CD8-positive, alpha-beta memory T cell (primary cell): Measurements from ENCODE around the gene MPPED2. TPM values are rescaled to one million over a fixed set of nuclear protein-coding genes. Genes with fewer than 3 reads are reported as not detected.

Experiments used
- CTCF ChIA-PET: fragments of 350-600 bp; sonication (Branson Sonifier 250); formaldehyde crosslinking; loops from one replicate; lab custom pipeline; 2021; ENCODE audit warnings: antibody characterized with exemption; lab: Charles Lee
- POLR2A ChIA-PET: fragments of 350-600 bp; sonication (Branson Sonifier 250); formaldehyde crosslinking; loops from one replicate; lab custom pipeline; 2021; ENCODE audit warnings: antibody characterized with exemption; lab: Charles Lee
- DNase-seq, 5 donors: peaks; one replicate each; pipeline versions ENCODE4 v3.0.0 to v3.0.0-alpha.2; 2020 to 2022; ENCODE audit warnings: mixed read lengths in 1 of 5
- H3K27ac ChIP-seq: one replicate; pipeline ENCODE4 v1.7.0; 2013; ENCODE audit warnings: low read depth, mild to moderate bottlenecking, low read length, moderate library complexity
- H3K27me3 ChIP-seq: 2 replicates; pipeline ENCODE4 v1.7.0; 2013; ENCODE audit warnings: low read length, mild to moderate bottlenecking; ENCODE audit not compliant: insufficient read depth, poor library complexity, severe bottlenecking
- H3K36me3 ChIP-seq: 2 replicates; pipeline ENCODE4 v1.7.0; 2013; ENCODE audit warnings: mild to moderate bottlenecking, low read length, moderate library complexity; ENCODE audit not compliant: insufficient read depth
- H3K4me1 ChIP-seq: 2 replicates; pipeline ENCODE4 v1.7.0; 2013; ENCODE audit warnings: mild to moderate bottlenecking, low read length, moderate library complexity; ENCODE audit not compliant: insufficient read depth
- H3K4me3 ChIP-seq: 2 replicates; pipeline ENCODE4 v1.7.0; 2013; ENCODE audit warnings: mild to moderate bottlenecking, low read length
- H3K9me3 ChIP-seq: 2 replicates; pipeline ENCODE4 v1.7.0; 2013; ENCODE audit warnings: mild to moderate bottlenecking, low read length
- H3K27ac Mint-ChIP-seq, 8 donors: one replicate each; pipeline ENCODE4 v1.8.0; 2020 to 2021; ENCODE audit warnings: mixed read lengths in 8 of 8, mild to moderate bottlenecking in 6 of 8, inconsistent platforms in 3 of 8, moderate library complexity in 3 of 8
- H3K27me3 Mint-ChIP-seq, 2 donors: one replicate each; pipeline ENCODE4 v1.8.0; 2020 to 2021; ENCODE audit warnings: mixed read lengths in 2 of 2, mild to moderate bottlenecking in 1 of 2, moderate library complexity in 1 of 2
- H3K36me3 Mint-ChIP-seq, 3 donors: one replicate each; pipeline ENCODE4 v1.8.0; 2020 to 2021; ENCODE audit warnings: mixed read lengths in 3 of 3, inconsistent platforms in 1 of 3, mild to moderate bottlenecking in 1 of 3
- H3K4me1 Mint-ChIP-seq, 3 donors: one replicate each; pipeline ENCODE4 v1.8.0; 2020 to 2021; ENCODE audit warnings: mixed read lengths in 3 of 3, inconsistent platforms in 1 of 3, mild to moderate bottlenecking in 1 of 3
- H3K4me3 Mint-ChIP-seq, 7 donors: one replicate each; pipeline ENCODE4 v1.8.0; 2020 to 2021; ENCODE audit warnings: mixed read lengths in 7 of 7, mild to moderate bottlenecking in 6 of 7, moderate library complexity in 4 of 7, inconsistent platforms in 2 of 7
- H3K9me3 Mint-ChIP-seq, 5 donors: one replicate each; pipeline ENCODE4 v1.8.0; 2020 to 2022; ENCODE audit warnings: mixed read lengths in 5 of 5, mild to moderate bottlenecking in 3 of 5, moderate library complexity in 2 of 5, inconsistent platforms in 1 of 5
- polyA plus RNA-seq: library from polyadenylated mRNA; unstranded; fragments of 300-500 nt; fragmentation: Illumina TruSeq; gene quantifications from one replicate; pipeline ENCODE4 v1.2.3, GENCODE V29; 2021
- total RNA-seq, 2 experiments: library from RNA; stranded (reverse); gene quantifications; one replicate each; pipeline ENCODE4 v1.2.3, GENCODE V29; 2021

MPPED2 gene
- total and polyA plus RNA-seq, 3 experiments from 2014 or later: 1.1 TPM; not detected in 2

DNA sequence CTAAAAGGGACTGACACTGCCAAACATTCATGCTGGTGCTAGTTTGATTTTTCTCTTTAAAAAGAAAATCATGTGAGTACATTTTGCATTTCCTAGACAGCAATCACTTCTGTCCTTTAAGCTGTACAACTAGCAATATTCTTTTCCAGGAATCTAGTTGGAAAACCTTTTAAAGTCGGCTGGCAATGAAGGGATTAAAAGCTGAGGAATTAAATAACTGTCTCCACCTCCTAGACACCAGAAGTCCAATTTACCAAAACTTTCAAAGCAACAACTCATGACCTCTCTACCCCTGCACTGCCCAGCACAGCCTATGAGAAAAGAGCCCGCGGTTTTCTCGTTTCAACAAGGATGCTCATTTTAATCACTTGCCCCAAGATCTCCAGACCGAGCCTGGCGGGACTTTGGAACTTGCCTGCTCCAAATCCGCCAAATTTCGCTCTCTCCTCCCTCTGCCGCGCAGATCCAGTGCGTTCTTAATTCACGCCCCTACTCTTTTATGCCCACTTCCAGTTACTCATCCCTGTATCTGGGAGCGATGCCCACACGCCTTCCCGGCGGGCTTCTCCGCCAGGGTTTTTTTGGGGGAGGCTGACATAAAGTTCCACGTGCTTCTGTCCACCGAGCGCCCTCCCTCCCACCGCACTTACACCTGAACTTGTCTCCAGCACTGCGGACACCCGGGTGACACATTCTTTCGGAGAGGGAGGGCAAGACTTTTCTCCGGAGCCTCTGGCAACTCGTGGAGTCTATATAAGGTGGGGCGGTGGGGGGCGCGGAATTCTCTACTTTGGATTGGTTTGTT is 2.5 kb downstream of the MPPED2 start:
- POLR2A ChIA-PET: no interaction called here
- H3K9me3 ChIP-seq: no peaks in the 10 kb centered on the region
- Mint-ChIP-seq H3K27me3 (peaks cover 19 to 48% of the 10 kb centered on the region in 2 donors), H3K9me3 (peaks cover 0 to 6% (median 0%) of the 10 kb centered on the region in 5 donors), H3K4me1 (peaks cover 3 to 10% (median 6%) of the 10 kb centered on the region in 3 donors), H3K4me3 (peak overlapping the region in 5 of 7 donors; percentile 9 to 78 (median 44)), H3K27ac (peak overlapping the region in 1 of 8 donors; percentile 33), H3K36me3 (peaks cover 0 to 2% (median 0%) of the 10 kb centered on the region in 3 donors)
- DNase-seq: no peak
- H3K27me3 ChIP-seq: no peaks in the 10 kb centered on the region
- H3K36me3 ChIP-seq: no peaks in the 10 kb centered on the region
- CTCF ChIA-PET: no interaction called here
- H3K4me3 ChIP-seq: no peak overlapping the region
- H3K27ac ChIP-seq: no peak overlapping the region
- no peaks in the 10 kb centered on the region for H3K4me1 ChIP-seq

DNA sequence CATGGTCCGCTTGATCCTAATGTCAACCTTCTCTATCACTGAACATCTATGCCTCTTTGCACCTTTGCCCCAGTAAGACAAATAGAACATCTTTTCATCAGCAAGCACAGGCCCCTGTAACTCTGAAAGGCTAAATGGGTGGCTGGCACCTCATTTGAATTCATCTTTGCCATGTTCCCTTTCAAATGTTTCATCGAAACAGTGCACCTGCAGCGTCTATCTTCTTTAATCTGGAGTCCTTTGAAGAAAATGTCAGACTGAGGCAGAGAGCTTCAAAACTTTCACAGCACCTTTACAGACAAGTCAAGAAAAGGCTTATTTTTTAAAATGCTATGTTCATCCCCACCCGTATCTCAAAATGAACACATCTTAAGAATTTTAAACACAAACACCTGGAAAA is 3.4 kb downstream of the MPPED2 start:
- CTCF ChIA-PET: no interaction called here
- DNase-seq: no peak
- H3K36me3 ChIP-seq: no peaks in the 10 kb centered on the region
- POLR2A ChIA-PET: no interaction called here
- Mint-ChIP-seq H3K9me3 (peaks cover 0 to 6% (median 0%) of the 10 kb centered on the region in 5 donors), H3K27ac (peak overlapping the region in 2 of 8 donors; percentile 23 to 44), H3K4me3 (peak overlapping the region in 1 of 7 donors; percentile 67), H3K4me1 (peaks cover 3 to 10% (median 6%) of the 10 kb centered on the region in 3 donors), H3K36me3 (peaks cover 0 to 2% (median 0%) of the 10 kb centered on the region in 3 donors), H3K27me3 (peaks cover 19 to 41% of the 10 kb centered on the region in 2 donors)
- H3K4me3 ChIP-seq: no peak overlapping the region
- no peaks in the 10 kb centered on the region for H3K4me1 ChIP-seq
- no peaks in the 10 kb centered on the region for H3K27me3 ChIP-seq
- H3K9me3 ChIP-seq: no peaks in the 10 kb centered on the region
- H3K27ac ChIP-seq: no peak overlapping the region

DNA sequence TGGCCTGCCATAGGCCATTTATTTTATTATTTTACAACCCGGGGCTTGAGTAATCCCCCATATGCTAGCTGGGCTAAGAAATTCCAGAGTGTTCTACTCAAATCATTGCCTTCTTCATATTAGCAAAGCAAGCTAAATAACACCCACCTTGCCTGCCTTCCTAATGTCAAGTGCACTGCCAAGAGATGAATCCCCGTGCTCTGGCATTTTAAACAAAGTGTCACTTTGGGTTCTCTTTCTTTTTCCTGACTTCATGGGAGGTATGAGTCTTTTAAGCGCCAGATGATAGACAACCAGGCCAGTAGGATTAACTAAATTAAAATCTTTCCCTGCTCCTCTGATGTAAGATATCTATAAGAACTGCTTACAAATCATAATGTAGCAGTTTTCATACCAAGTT is 4.5 kb downstream of the MPPED2 start:
- Histone ChIP-seq H3K9me3 (no peaks in the 10 kb centered on the region), H3K4me1 (no peaks in the 10 kb centered on the region), H3K27me3 (no peaks in the 10 kb centered on the region), H3K4me3 (no peak overlapping the region), H3K27ac (no peak overlapping the region), H3K36me3 (no peaks in the 10 kb centered on the region)
- CTCF ChIA-PET: no interaction called here
- POLR2A ChIA-PET: no interaction called here
- Mint-ChIP-seq H3K27ac (no peak overlapping the region), H3K4me1 (peaks cover under 1 to 6% (median 2%) of the 10 kb centered on the region in 3 donors), H3K27me3 (peaks cover 14 to 31% of the 10 kb centered on the region in 2 donors), H3K9me3 (peaks cover 0 to 4% (median 0%) of the 10 kb centered on the region in 5 donors), H3K4me3 (no peak overlapping the region), H3K36me3 (peaks cover 0 to 2% (median 0%) of the 10 kb centered on the region in 3 donors)
- DNase-seq: no peak

DNA sequence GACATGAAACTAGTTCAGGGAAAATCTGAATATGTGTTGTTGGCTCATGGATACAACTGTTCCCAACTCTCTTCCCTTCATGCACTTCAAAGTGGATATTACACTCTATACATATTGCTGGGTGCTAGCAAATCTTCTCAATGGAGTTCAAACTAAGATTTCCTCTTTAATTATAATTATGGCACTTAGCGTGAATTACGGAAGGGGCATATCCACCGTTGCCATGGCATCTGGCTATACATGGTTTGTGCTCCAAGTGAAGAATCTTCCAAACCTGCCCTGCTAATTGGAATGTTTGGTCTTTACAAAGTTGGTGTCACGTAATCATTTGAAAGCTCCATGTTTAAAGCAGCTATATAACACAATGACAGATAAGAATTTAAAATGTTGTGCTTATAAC is 5.6 kb downstream of the MPPED2 start:
- Mint-ChIP-seq H3K9me3 (peaks cover 0 to 4% (median 0%) of the 10 kb centered on the region in 5 donors), H3K27me3 (peaks cover 14 to 29% of the 10 kb centered on the region in 2 donors), H3K36me3 (peaks cover 0 to 2% (median 0%) of the 10 kb centered on the region in 3 donors), H3K27ac (no peak overlapping the region), H3K4me3 (no peak overlapping the region), H3K4me1 (peaks cover 0 to 4% (median 2%) of the 10 kb centered on the region in 3 donors)
- Histone ChIP-seq H3K9me3 (no peaks in the 10 kb centered on the region), H3K27ac (no peak overlapping the region), H3K27me3 (no peaks in the 10 kb centered on the region), H3K36me3 (no peaks in the 10 kb centered on the region), H3K4me3 (no peak overlapping the region), H3K4me1 (no peaks in the 10 kb centered on the region)
- DNase-seq: no peak
- POLR2A ChIA-PET: no interaction called here
- CTCF ChIA-PET: no interaction called here

DNA sequence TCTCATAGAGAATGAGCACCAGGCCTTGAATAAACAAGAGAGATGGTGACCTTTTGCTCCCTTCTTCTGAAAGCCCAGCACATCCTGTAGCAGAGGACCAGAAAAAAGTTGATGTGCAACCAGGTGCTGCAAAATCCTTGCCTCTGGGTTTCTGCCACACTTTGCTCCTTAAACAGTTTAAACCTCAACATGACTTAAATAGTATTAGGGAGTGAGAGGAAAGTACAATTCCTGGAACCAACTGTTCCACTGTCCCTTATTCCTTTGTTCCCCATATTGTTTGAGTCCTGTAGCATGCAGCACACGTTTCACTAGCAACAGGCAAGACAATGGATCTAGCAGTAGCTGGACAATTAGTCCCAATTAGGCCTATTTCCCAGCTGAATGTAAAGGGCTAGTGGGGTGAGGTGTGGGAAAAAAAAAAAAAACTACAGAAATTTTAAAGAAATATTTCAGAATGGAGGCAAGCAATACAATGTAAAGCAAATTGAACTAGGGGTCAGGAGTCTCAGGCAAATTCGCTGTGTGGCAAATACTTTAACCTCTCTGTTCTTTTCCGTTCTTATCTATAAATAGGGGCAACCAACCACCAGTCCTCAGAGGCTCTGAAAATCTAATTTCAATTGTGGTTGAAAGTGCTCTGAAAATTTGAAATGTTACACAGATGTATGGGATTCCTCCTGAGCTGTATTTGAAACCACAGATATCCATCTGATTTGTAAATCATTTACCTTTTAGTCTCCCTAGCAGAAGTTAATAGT is 6.6 kb downstream of the MPPED2 start:
- Mint-ChIP-seq H3K36me3 (peaks cover 0 to 2% (median 0%) of the 10 kb centered on the region in 3 donors), H3K27ac (no peak overlapping the region), H3K27me3 (peaks cover 9 to 25% of the 10 kb centered on the region in 2 donors), H3K9me3 (peaks cover 0 to 4% (median 0%) of the 10 kb centered on the region in 5 donors), H3K4me3 (no peak overlapping the region), H3K4me1 (peaks cover 0 to 4% (median 2%) of the 10 kb centered on the region in 3 donors)
- no peaks in the 10 kb centered on the region for H3K27me3 ChIP-seq
- H3K4me1 ChIP-seq: no peaks in the 10 kb centered on the region
- no peak overlapping the region for H3K4me3 ChIP-seq
- ChIA-PET POLR2A (no interaction called here), CTCF (no interaction called here)
- DNase-seq: no peak
- no peaks in the 10 kb centered on the region for H3K9me3 ChIP-seq
- no peak overlapping the region for H3K27ac ChIP-seq
- no peaks in the 10 kb centered on the region for H3K36me3 ChIP-seq

DNA sequence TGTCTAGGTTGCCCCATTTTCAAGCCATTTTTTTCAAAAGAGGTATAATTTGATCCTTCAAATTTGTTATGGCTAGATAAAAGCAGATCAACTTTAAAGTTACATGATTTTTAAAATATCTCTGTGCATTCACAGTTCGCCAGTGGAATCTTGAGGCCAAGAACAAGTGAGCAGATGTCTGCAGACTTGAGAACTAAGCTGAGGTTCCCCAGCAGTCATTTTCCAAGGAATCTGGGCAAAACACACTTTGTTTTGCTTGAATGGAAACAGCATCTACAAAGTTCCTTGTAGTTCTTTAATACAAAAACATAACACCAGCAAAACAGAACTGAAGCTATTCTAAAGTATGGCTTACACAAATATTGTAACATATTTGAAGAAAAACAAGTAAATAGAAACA is 7.7 kb downstream of the MPPED2 start:
- Histone ChIP-seq H3K36me3 (no peaks in the 10 kb centered on the region), H3K4me3 (no peak overlapping the region), H3K9me3 (no peaks in the 10 kb centered on the region), H3K27ac (no peak overlapping the region), H3K4me1 (no peaks in the 10 kb centered on the region), H3K27me3 (no peaks in the 10 kb centered on the region)
- DNase-seq: no peak
- ChIA-PET CTCF (no interaction called here), POLR2A (no interaction called here)
- Mint-ChIP-seq H3K27ac (no peak overlapping the region), H3K4me3 (no peak overlapping the region), H3K27me3 (peaks cover 3 to 16% of the 10 kb centered on the region in 2 donors), H3K4me1 (peaks cover 0 to under 1% (median 0%) of the 10 kb centered on the region in 3 donors), H3K9me3 (peaks cover 0 to 3% (median 0%) of the 10 kb centered on the region in 5 donors), H3K36me3 (no peaks in the 10 kb centered on the region)

DNA sequence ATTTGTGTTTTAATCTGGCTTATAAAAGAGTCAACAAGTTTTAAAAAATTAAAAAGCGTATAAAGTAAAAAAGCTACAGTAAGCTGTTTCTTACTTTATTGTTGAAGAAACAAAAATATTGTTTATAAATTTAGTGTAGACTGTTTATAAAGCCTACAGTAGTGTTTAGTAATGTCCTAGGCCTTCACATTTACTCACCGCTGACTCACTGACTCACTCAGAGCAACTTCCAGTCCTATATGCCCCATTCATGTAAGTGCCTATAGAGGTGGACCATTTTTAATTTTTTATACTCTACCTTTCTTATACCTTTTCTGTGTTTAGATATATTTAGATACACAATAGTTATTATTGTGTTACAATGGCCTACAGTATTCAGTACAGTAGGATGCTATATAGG is 12.2 kb downstream of the MPPED2 start:
- Mint-ChIP-seq H3K27me3 (peaks cover 0 to 2% of the 10 kb centered on the region in 2 donors), H3K4me3 (no peak overlapping the region), H3K9me3 (peaks cover 0 to 3% (median 0%) of the 10 kb centered on the region in 5 donors), H3K4me1 (no peaks in the 10 kb centered on the region), H3K36me3 (no peaks in the 10 kb centered on the region), H3K27ac (no peak overlapping the region)
- Histone ChIP-seq H3K4me1 (no peaks in the 10 kb centered on the region), H3K4me3 (no peak overlapping the region), H3K36me3 (no peaks in the 10 kb centered on the region), H3K9me3 (no peaks in the 10 kb centered on the region), H3K27me3 (no peaks in the 10 kb centered on the region), H3K27ac (no peak overlapping the region)
- ChIA-PET CTCF (no interaction called here), POLR2A (no interaction called here)
- no peak for DNase-seq

DNA sequence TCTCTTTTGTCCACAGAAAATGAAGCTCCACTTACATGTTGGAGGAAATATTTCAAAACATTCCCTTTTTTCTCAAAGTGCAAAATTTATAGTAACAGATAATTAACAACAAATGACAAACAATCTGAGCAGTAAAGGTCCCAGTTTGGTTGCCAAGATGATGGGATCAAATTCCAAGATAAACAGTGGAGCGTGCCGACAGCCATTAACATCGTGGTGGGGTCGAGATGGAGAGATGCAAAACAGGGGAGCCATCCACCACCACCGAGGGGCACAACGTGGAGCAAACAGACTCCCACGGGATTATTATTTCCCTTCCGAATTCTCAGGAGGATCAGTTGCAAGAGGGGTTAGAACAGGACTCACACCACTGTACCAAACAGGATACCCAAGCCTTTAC is 17.2 kb downstream of the MPPED2 start:
- Mint-ChIP-seq H3K36me3 (no peaks in the 10 kb centered on the region), H3K9me3 (no peaks in the 10 kb centered on the region), H3K27ac (no peak overlapping the region), H3K4me1 (no peaks in the 10 kb centered on the region), H3K27me3 (peaks cover 0 to 2% of the 10 kb centered on the region in 2 donors), H3K4me3 (no peak overlapping the region)
- Histone ChIP-seq H3K27ac (no peak overlapping the region), H3K36me3 (no peaks in the 10 kb centered on the region), H3K9me3 (no peaks in the 10 kb centered on the region), H3K4me1 (no peaks in the 10 kb centered on the region), H3K4me3 (no peak overlapping the region), H3K27me3 (no peaks in the 10 kb centered on the region)
- no peak for DNase-seq
- ChIA-PET CTCF (no interaction called here), POLR2A (no interaction called here)
